GM12878 (cell line): ENCODE measurements around the gene NXPE4.

Experiments used
- CTCF ChIP-seq, 3 experiments: IDR thresholded peaks in 2 of 3; conservative IDR thresholded peaks in 1 of 3; 2 replicates each; pipeline ENCODE4 v1.5.1; 2011; ENCODE audit warnings: low read depth in 3 of 3, low read length in 3 of 3, mild to moderate bottlenecking in 3 of 3, control low read depth in 2 of 3, moderate library complexity in 2 of 3, inconsistent platforms in 1 of 3, mixed read lengths in 1 of 3; ENCODE audit not compliant: control insufficient read depth in 2 of 3, insufficient read depth in 1 of 3; ENCODE audit errors: extremely low read depth in 1 of 3
- FOS ChIP-seq: IDR thresholded peaks from 3 replicates; pipeline ENCODE4 v1.6.1; 2011; ENCODE audit warnings: borderline replicate concordance; ENCODE audit not compliant: insufficient read length; ENCODE audit errors: extremely low read depth
- LARP7 ChIP-seq: fragments of 450-650 bp; IDR thresholded peaks from 2 replicates; pipeline ENCODE4 v1.6.1; 2017; ENCODE audit warnings: mild to moderate bottlenecking
- NRF1 ChIP-seq: conservative IDR thresholded peaks from 2 replicates; pipeline ENCODE4 v1.6.1; 2011; ENCODE audit warnings: mild to moderate bottlenecking, low read depth, low read length, improper control_type of control experiment
- RAD21 ChIP-seq: IDR thresholded peaks from 2 replicates; pipeline ENCODE4 v1.6.1; 2011; ENCODE audit warnings: mild to moderate bottlenecking, low read depth, low read length, moderate library complexity; ENCODE audit not compliant: insufficient read depth
- STAT3 ChIP-seq: IDR thresholded peaks from 2 replicates; pipeline ENCODE4 v1.6.1; 2011; ENCODE audit warnings: low read depth, low read length, improper control_type of control experiment
- TF ChIP-seq, protein P1 (sequence below): fragments of 450-650 bp; formaldehyde crosslinking; IDR thresholded peaks from 2 replicates; pipeline ENCODE4 v1.4.0; 2020; ENCODE audit warnings: mild to moderate bottlenecking, moderate library complexity
- TF ChIP-seq, protein P2 (sequence below): IDR thresholded peaks from 2 replicates; pipeline ENCODE4 v1.6.1; 2012; ENCODE audit warnings: low read depth, low read length, improper control_type of control experiment

- TF ChIP-seq RAD21: no peak
- TF ChIP-seq STAT3: no peak
- TF ChIP-seq FOS: no peak
- no peak for TF ChIP-seq LARP7
- no peak for TF ChIP-seq CTCF (IDR thresholded peaks at IDR 0.05 in 2 of 3, conservative IDR thresholded peaks at IDR 0.05 in 1 of 3; ENCODE audit: control insufficient read depth in 2 of 3, extremely low read depth in 1 of 3, insufficient read depth in 1 of 3, low read depth in 3 of 3, low read length in 3 of 3)
- TF ChIP-seq, protein P1, sequence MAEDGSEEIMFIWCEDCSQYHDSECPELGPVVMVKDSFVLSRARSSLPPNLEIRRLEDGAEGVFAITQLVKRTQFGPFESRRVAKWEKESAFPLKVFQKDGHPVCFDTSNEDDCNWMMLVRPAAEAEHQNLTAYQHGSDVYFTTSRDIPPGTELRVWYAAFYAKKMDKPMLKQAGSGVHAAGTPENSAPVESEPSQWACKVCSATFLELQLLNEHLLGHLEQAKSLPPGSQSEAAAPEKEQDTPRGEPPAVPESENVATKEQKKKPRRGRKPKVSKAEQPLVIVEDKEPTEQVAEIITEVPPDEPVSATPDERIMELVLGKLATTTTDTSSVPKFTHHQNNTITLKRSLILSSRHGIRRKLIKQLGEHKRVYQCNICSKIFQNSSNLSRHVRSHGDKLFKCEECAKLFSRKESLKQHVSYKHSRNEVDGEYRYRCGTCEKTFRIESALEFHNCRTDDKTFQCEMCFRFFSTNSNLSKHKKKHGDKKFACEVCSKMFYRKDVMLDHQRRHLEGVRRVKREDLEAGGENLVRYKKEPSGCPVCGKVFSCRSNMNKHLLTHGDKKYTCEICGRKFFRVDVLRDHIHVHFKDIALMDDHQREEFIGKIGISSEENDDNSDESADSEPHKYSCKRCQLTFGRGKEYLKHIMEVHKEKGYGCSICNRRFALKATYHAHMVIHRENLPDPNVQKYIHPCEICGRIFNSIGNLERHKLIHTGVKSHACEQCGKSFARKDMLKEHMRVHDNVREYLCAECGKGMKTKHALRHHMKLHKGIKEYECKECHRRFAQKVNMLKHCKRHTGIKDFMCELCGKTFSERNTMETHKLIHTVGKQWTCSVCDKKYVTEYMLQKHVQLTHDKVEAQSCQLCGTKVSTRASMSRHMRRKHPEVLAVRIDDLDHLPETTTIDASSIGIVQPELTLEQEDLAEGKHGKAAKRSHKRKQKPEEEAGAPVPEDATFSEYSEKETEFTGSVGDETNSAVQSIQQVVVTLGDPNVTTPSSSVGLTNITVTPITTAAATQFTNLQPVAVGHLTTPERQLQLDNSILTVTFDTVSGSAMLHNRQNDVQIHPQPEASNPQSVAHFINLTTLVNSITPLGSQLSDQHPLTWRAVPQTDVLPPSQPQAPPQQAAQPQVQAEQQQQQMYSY (CRISPR knock-in tag): peak; percentile 91
- TF ChIP-seq NRF1: no peak
- TF ChIP-seq, protein P2, sequence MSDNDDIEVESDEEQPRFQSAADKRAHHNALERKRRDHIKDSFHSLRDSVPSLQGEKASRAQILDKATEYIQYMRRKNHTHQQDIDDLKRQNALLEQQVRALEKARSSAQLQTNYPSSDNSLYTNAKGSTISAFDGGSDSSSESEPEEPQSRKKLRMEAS: no peak
These were observed 26.6 kb upstream of the NXPE4 start for GRCh38 chr11:114621950-114622809.
